Loucy (cell line): ENCODE results near the gene FXR2.

Source experiments
- H2AFZ ChIP-seq: fragments of 200-600 bp; sonication (generic); 2 replicates; pipeline ENCODE4 v1.6.0; 2016; ENCODE audit warnings: antibody characterized with exemption, mild to moderate bottlenecking, low read length, moderate library complexity
- H3F3A ChIP-seq: fragments of 200-600 bp; 2 replicates; pipeline ENCODE4 v1.6.0; 2016; ENCODE audit warnings: antibody characterized with exemption, low read depth, mild to moderate bottlenecking
- H3K27me3 ChIP-seq: fragments of 200-600 bp; sonication (generic); 2 replicates; pipeline ENCODE4 v1.6.1; 2014; ENCODE audit warnings: low read length, mild to moderate bottlenecking; ENCODE audit not compliant: insufficient read depth, poor library complexity, severe bottlenecking
- H3K36me3 ChIP-seq: fragments of 200-600 bp; sonication (generic); 2 replicates; pipeline ENCODE4 v1.6.1; 2016; ENCODE audit warnings: low read length; ENCODE audit not compliant: insufficient read depth
- H3K4me1 ChIP-seq: fragments of 200-600 bp; sonication (generic); 2 replicates; pipeline ENCODE4 v1.5.1; 2014; ENCODE audit warnings: low read length, mild to moderate bottlenecking; ENCODE audit not compliant: insufficient read depth, poor library complexity, severe bottlenecking
- H3K4me2 ChIP-seq: fragments of 200-600 bp; sonication (generic); 2 replicates; pipeline ENCODE4 v1.6.0; 2014; ENCODE audit warnings: antibody characterized with exemption, low read length, low read depth, mild to moderate bottlenecking; ENCODE audit not compliant: poor library complexity, severe bottlenecking
- H3K4me3 ChIP-seq: fragments of 200-600 bp; sonication (generic); 2 replicates; pipeline ENCODE4 v1.5.1; 2014; ENCODE audit warnings: low read length, mild to moderate bottlenecking, mixed read lengths; ENCODE audit not compliant: poor library complexity, severe bottlenecking
- H3K79me2 ChIP-seq: fragments of 200-600 bp; sonication (generic); 2 replicates; pipeline ENCODE4 v1.6.1; 2014; ENCODE audit warnings: low read length; ENCODE audit not compliant: insufficient read depth
- H3K9ac ChIP-seq: fragments of 200-600 bp; sonication (generic); 2 replicates; pipeline ENCODE4 v1.6.0; 2014; ENCODE audit warnings: mild to moderate bottlenecking, low read depth, low read length, moderate library complexity; ENCODE audit not compliant: poor library complexity, severe bottlenecking
- H3K9me2 ChIP-seq: fragments of 200-600 bp; sonication (generic); replicated peaks from 2 replicates; pipeline ENCODE4 v1.6.1; 2016; ENCODE audit warnings: low read depth, low read length, mixed read lengths
- H3K9me3 ChIP-seq: fragments of 200-600 bp; sonication (generic); 2 replicates; pipeline ENCODE4 v1.6.1; 2014; ENCODE audit warnings: mild to moderate bottlenecking, antibody characterized with exemption, low read length, low read depth; ENCODE audit not compliant: insufficient read depth
- H4K20me1 ChIP-seq: fragments of 200-600 bp; sonication (generic); 2 replicates; pipeline ENCODE4 v1.6.0; 2014; ENCODE audit warnings: antibody characterized with exemption, low read length, mild to moderate bottlenecking; ENCODE audit not compliant: insufficient read depth, poor library complexity, severe bottlenecking
- EZH2phosphoT487 ChIP-seq: fragments of 200-600 bp; IDR thresholded peaks from 2 replicates; pipeline ENCODE4 v1.6.1; 2018; ENCODE audit warnings: antibody characterized with exemption, mild to moderate bottlenecking, moderate library complexity, borderline replicate concordance
- TF ChIP-seq, protein P1 (sequence below): fragments of 200-600 bp; sonication (generic); conservative IDR thresholded peaks from 2 replicates; pipeline ENCODE4 v1.5.1; 2014; ENCODE audit warnings: mild to moderate bottlenecking, antibody characterized with exemption, low read length

The FXR2 gene

GRCh38 chr17:7579834-7580603, 34.7 kb downstream of the FXR2 start:
- H3K9me2 ChIP-seq: no peaks in the 10 kb centered on the region
- peaks cover 72% of the 10 kb centered on the region for H3K79me2 ChIP-seq
- H3K4me3 ChIP-seq: peak overlapping the region; percentile 2
- peaks cover 60% of the 10 kb centered on the region for H3K36me3 ChIP-seq
- H3K9ac ChIP-seq: peak overlapping the region; percentile 29
- peaks cover 45% of the 10 kb centered on the region for H4K20me1 ChIP-seq
- TF ChIP-seq, protein P1, sequence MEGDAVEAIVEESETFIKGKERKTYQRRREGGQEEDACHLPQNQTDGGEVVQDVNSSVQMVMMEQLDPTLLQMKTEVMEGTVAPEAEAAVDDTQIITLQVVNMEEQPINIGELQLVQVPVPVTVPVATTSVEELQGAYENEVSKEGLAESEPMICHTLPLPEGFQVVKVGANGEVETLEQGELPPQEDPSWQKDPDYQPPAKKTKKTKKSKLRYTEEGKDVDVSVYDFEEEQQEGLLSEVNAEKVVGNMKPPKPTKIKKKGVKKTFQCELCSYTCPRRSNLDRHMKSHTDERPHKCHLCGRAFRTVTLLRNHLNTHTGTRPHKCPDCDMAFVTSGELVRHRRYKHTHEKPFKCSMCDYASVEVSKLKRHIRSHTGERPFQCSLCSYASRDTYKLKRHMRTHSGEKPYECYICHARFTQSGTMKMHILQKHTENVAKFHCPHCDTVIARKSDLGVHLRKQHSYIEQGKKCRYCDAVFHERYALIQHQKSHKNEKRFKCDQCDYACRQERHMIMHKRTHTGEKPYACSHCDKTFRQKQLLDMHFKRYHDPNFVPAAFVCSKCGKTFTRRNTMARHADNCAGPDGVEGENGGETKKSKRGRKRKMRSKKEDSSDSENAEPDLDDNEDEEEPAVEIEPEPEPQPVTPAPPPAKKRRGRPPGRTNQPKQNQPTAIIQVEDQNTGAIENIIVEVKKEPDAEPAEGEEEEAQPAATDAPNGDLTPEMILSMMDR: no peak
- TF ChIP-seq EZH2phosphoT487: no peak
- H3K27me3 ChIP-seq: no peaks in the 10 kb centered on the region
- peak overlapping the region; percentile 39 for H3K4me2 ChIP-seq
- no peaks in the 10 kb centered on the region for H3K9me3 ChIP-seq
- peaks cover 27% of the 10 kb centered on the region for H3F3A ChIP-seq
- H3K4me1 ChIP-seq: peaks cover 45% of the 10 kb centered on the region
- no peak overlapping the region for H2AFZ ChIP-seq

DNA sequence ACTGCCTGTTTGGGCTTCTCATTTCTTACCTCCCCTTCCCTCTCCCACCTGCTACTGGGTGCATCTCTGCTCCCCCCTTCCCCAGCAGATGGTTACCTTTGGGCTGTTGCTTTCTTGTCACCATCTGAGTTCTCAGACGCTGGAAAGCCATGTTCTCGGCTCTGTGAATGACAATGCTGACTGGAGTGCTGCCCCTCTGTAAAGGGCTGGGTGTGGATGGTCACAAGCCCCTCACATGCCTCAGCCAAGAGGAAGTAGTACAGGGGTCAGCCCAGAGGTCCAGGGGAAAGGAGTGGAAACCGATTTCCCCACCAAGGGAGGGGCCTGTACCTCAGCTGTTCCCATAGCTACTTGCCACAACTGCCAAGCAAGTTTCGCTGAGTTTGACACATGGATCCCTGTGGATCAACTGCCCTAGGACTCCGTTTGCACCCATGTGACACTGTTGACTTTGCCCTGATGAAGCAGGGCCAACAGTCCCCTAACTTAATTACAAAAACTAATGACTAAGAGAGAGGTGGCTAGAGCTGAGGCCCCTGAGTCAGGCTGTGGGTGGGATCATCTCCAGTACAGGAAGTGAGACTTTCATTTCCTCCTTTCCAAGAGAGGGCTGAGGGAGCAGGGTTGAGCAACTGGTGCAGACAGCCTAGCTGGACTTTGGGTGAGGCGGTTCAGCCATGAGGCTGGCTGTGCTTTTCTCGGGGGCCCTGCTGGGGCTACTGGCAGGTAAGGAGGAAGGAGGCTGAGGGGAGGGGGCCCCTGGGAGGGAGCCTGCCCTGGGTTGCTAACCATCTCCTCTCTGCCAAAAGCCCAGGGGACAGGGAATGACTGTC, 35.5 kb downstream of the FXR2 start, which contains the start of gene CD68:
Gene CD68, plus strand, starts transcription at position 638 of the 833 bp plus-strand sequence. Its CDS starts 40 bp downstream, at position 678.
- Histone ChIP-seq H3K79me2 (peaks cover 72% of the 10 kb centered on the region), H3K9me2 (no peaks in the 10 kb centered on the region), H3K9me3 (no peaks in the 10 kb centered on the region), H3K4me3 (peak within 1 kb of the TSS; percentile 2), H3K27me3 (no peaks in the 10 kb centered on the region), H3K36me3 (peaks cover 68% of the 10 kb centered on the region), H3K9ac (peak within 1 kb of the TSS; percentile 29), H2AFZ (no peak within 1 kb of the TSS), H3K4me1 (peaks cover 46% of the 10 kb centered on the region), H3K4me2 (peak within 1 kb of the TSS; percentile 39), H3F3A (peaks cover 27% of the 10 kb centered on the region), H4K20me1 (peaks cover 53% of the 10 kb centered on the region)
- no peak for TF ChIP-seq EZH2phosphoT487
- TF ChIP-seq, protein P1: no peak

DNA sequence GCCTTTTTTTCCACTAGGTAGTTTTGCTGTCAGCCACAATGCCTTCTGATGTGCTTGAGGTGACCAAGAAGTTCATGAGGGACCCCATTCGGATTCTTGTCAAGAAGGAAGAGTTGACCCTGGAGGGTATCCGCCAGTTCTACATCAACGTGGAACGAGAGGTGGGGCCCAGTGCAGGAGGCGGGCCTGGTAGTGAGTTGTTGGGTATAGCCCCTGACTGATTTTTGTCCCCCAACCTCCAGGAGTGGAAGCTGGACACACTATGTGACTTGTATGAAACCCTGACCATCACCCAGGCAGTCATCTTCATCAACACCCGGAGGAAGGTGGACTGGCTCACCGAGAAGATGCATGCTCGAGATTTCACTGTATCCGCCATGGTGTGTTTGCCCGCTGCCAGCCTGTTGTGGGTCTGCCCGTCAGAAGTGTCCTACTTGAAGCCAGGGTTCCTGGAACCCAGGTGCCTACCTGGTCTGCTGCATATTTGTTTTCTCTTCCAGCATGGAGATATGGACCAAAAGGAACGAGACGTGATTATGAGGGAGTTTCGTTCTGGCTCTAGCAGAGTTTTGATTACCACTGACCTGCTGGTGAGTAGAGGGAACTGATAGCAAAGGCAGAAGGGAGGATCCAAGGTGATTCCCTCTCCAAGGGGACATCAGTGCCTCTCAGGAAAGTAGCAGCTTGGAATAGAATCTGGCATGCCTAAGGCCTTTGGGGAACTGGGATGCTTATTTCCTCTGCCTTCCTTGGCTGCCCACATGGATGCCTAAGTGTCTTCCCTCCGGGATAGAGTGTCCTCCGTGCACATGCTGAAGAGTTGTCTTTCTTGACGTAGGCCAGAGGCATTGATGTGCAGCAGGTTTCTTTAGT, 37.1 kb downstream of the FXR2 start:
- TF ChIP-seq EZH2phosphoT487: no peak
- TF ChIP-seq, protein P1: no peak
- Histone ChIP-seq H3K9ac (no peak overlapping the region), H3K9me2 (no peaks in the 10 kb centered on the region), H3F3A (peaks cover 27% of the 10 kb centered on the region), H3K4me1 (peaks cover 39% of the 10 kb centered on the region), H3K9me3 (no peaks in the 10 kb centered on the region), H3K27me3 (peaks cover 7% of the 10 kb centered on the region), H2AFZ (no peak overlapping the region), H4K20me1 (peaks cover 67% of the 10 kb centered on the region), H3K79me2 (peaks cover 77% of the 10 kb centered on the region), H3K4me2 (peak overlapping the region; percentile 75), H3K36me3 (peaks cover 73% of the 10 kb centered on the region), H3K4me3 (no peak overlapping the region)
